GM19193 (cell line): Measurements from ENCODE around the gene IGF1R.

ENCODE experiments used
- POLR2A ChIP-seq: IDR thresholded peaks from 4 replicates; pipeline ENCODE4 v1.6.1; 2011; ENCODE audit not compliant: insufficient read depth, insufficient read length; ENCODE audit errors: extremely low read depth

IGF1R gene

DNA sequence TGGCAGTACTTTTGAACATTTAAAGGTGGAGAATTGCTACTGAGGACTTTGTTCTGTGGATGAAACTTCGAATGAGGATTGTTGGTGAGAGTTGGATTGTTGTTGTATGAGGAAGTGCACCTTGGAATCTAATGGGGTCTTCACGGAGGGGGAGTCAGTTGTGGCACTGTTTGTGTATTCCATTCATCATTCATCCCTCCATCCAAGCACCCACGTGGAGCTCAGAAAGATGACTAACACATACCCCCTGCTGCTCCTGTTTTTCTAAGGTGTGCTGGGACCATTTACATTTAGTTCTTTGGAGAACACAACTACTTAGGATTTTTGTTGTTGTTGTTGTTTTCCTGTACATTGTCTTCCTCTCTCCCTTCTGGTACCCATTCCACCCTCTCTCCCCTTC is 122.6 kb downstream of the IGF1R start:
- TF ChIP-seq POLR2A = no peak

- no peak for TF ChIP-seq POLR2A
Observed at GRCh38 chr15:98771541-98771940, 123.2 kb downstream of the IGF1R start.

DNA sequence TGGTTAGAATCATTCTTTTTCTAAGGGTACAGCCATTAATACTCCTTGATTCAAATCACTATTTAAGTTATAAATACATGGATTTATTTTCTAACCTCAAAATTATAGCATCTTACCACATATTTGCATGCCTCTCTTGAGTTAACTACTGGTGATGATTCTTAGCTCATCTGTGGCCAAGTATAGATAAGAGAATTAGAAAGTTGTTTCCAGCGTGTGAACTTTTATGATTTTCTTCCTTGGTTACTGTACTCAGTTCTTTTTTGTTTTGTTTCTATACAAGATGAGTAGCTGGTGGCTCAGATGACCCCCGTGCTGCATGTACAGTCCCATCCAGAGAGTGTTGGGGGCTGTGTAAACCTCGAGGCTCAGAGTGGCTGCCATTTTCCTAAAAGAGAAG is 124.6 kb downstream of the IGF1R start:
- TF ChIP-seq POLR2A = no peak

GRCh38 chr15:98773616-98774015 is 125.3 kb downstream of the IGF1R start:
- TF ChIP-seq POLR2A = no peak

- no peak for TF ChIP-seq POLR2A
Observed at GRCh38 chr15:98774756-98775497, 126.6 kb downstream of the IGF1R start.

DNA sequence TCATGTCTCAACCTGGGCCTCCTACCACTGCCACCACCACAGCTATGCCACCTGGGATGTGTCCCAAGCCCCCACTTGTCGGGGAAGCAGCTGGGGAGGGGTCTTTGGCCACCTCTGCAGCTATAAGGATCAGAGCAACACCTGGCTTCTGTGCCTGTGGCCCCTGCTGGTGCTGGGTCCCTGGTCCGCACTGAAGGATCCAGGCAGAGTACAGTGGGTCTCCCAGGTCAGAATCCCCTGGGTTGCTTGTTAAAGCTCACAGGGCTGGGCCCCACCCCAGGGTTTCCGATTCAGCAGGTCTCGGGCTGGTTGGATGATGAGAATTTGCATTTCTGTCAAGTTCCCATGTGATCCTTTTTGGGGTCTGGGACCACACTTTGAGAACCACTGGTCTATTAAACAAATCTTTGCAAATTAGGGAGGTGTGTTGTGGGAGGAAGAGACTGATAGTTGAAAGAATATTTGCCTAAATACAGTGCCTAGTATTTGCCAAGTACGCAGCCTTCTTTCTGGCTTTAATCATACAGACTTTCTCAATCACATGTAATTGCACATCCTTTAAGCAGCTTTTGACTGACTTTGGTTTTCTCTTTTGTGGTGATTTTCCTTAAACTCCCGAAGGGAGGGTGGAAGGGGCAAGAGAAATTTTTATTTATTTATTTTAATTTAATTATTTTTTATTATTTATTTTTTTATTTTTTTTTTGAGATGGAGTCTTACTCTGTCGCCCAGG is 127.3 kb downstream of the IGF1R start:
- no peak for TF ChIP-seq POLR2A

DNA sequence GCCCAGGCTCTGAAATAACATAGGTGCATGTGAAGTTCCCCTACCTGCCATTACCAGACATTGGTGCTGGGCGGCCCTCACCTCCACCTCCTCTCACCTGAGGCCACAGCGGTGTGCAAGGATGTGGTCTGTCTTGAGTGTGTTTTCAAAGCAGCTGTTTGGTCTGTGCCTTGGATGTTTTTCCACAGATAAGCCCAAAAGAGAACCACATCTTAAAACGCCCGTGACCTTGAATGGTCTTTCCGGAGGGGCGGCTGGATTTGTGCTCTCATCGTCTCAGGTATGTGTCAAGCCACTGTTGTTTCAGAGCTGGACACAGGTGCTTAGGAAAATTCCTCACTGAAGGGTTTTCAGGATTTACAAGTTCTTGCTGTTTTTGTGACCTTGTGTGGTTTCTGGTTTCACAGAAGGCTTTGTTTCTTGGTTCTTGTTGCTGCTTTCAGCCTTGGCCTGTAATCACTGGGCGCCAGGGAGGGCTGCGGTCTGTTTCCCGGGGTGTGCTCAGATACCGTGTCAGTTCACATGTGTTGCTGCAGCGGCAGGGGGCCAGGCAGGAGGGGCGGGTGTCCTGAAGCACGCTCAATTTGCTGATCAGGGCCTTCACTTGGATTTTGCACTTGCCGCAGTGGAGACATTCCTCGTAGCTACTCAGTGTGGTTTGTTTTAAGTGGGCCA is 128.4 kb downstream of the IGF1R start:
- TF ChIP-seq POLR2A = no peak

- no peak for TF ChIP-seq POLR2A
Observed at GRCh38 chr15:98777426-98777825, 129.1 kb downstream of the IGF1R start.

DNA sequence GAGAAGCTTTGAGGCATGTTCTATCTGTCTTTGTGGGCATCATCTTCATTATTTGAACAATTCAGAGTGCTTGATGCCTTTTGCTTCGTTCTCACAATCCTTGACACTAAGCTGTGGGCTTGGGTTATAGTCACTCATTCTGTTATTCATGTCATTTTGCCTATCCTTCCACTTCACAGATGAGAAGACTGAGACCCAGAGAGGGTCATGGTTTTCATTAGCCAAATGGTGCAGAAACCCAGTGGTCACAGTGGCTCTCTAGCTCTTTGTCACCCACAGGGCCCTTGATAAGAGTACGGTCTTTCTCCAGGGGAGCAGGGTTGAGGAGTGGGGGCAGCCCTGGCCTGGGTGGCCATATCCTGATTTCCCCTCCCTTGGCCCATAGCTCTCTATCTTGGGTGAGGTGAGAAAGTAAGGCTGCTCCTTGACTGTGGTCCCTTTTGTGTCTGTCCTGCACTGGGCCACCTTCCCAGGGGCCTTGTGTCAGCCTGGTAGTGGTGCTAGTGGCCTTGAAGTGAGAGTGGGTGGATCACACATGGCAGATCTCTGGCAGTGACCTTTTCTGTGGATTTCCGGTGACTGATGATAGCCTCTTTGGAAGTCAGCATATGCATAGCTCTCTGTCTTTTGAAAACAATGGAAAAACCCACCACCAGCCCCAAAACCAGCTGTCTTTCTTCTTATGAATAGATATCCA is 130.1 kb downstream of the IGF1R start:
- TF ChIP-seq POLR2A = no peak

DNA sequence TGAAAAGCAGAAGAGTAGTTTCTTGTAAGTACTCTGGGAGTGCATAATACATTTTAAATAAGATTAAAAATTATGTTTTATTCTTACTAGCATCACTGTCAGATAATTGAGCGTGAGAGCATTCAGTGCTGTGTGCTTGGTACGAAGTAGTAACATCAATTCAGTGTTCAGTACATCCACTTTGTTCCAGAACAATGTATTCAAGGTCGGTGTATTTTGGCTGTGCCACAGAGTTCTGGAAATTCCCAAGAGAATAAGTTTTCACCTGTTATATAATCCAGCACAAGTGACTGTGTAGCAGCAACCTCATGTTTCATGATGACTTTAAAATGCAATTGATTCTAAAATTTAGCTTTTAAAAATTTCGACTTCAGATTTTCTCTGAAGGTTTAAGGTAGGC is 130.6 kb downstream of the IGF1R start:
- no peak for TF ChIP-seq POLR2A

GRCh38 chr15:98779463-98780071 is 131.2 kb downstream of the IGF1R start:
- TF ChIP-seq POLR2A = no peak

GRCh38 chr15:98781838-98782237 is 133.5 kb downstream of the IGF1R start:
- TF ChIP-seq POLR2A = no peak

- TF ChIP-seq POLR2A = no peak
Observed at GRCh38 chr15:98782801-98783200, 134.5 kb downstream of the IGF1R start.

DNA sequence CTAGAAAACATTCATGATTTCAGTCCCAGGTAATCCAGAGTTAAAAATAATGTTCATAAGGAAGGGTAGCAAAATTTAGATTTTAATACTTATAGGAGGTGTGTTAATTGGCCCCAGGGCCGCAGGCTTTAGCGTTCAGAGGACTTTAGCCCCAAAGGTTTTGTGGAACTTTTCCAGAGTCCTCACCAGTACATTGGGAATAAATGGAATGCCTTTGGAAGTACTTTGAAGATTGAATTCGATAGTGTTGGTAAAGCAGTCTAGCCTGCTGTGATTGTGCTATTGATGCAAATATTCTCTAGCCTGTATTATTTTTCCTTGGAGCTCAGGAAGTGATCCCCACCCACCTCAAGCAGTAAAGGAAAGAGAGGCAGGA is 137.1 kb downstream of the IGF1R start:
- TF ChIP-seq POLR2A = no peak
